Bronchial epithelial cell (primary cell): ENCODE data around the gene CIROP. TPM values are rescaled to one million over a fixed set of nuclear protein-coding genes. Genes with fewer than 3 reads are reported as not detected.

Experiments
- DNase-seq: peaks from one replicate; pipeline ENCODE4 v3.0.0-alpha.2; 2010; ENCODE audit warnings: low read depth
- FAIRE-seq: peaks from 2 replicates; lab custom pipeline; 2011; peaks lifted over from hg19 to GRCh38; lab: Jason Lieb, UNC
- H3K27me3 ChIP-seq: 2 replicates; pipeline ENCODE4 v1.5.1; 2011; ENCODE audit warnings: low read length; ENCODE audit not compliant: control insufficient read depth, insufficient read depth
- H3K36me3 ChIP-seq: 2 replicates; pipeline ENCODE4 v1.5.1; 2011; ENCODE audit warnings: low read length; ENCODE audit not compliant: control insufficient read depth, insufficient read depth
- H3K4me3 ChIP-seq: 2 replicates; pipeline ENCODE4 v1.5.1; 2011; ENCODE audit warnings: mild to moderate bottlenecking, low read depth, low read length, control low read depth
- total RNA-seq: library from RNA; depleted of rRNA; stranded (reverse); fragments of >200 nt; gene quantifications from 2 replicates; pipeline ENCODE4 v1.2.1, GENCODE V29; 2014
- TF ChIP-seq, protein P1 (sequence below): IDR thresholded peaks from 2 replicates; pipeline ENCODE4 v1.5.1; 2011; ENCODE audit warnings: mild to moderate bottlenecking, moderate library complexity, low read length, control low read depth, inconsistent platforms; ENCODE audit not compliant: insufficient read depth, severe bottlenecking

CIROP gene, protein sequence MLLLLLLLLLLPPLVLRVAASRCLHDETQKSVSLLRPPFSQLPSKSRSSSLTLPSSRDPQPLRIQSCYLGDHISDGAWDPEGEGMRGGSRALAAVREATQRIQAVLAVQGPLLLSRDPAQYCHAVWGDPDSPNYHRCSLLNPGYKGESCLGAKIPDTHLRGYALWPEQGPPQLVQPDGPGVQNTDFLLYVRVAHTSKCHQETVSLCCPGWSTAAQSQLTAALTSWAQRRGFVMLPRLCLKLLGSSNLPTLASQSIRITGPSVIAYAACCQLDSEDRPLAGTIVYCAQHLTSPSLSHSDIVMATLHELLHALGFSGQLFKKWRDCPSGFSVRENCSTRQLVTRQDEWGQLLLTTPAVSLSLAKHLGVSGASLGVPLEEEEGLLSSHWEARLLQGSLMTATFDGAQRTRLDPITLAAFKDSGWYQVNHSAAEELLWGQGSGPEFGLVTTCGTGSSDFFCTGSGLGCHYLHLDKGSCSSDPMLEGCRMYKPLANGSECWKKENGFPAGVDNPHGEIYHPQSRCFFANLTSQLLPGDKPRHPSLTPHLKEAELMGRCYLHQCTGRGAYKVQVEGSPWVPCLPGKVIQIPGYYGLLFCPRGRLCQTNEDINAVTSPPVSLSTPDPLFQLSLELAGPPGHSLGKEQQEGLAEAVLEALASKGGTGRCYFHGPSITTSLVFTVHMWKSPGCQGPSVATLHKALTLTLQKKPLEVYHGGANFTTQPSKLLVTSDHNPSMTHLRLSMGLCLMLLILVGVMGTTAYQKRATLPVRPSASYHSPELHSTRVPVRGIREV
- total RNA-seq = not detected in 2 replicates

GRCh38 chr14:23104591-23105347 lies at the start of gene CIROP:
Gene CIROP (minus strand): TSS chr14:23104989. CDS start chr14:23104920, 69 bp downstream.
- TF ChIP-seq, protein P1, sequence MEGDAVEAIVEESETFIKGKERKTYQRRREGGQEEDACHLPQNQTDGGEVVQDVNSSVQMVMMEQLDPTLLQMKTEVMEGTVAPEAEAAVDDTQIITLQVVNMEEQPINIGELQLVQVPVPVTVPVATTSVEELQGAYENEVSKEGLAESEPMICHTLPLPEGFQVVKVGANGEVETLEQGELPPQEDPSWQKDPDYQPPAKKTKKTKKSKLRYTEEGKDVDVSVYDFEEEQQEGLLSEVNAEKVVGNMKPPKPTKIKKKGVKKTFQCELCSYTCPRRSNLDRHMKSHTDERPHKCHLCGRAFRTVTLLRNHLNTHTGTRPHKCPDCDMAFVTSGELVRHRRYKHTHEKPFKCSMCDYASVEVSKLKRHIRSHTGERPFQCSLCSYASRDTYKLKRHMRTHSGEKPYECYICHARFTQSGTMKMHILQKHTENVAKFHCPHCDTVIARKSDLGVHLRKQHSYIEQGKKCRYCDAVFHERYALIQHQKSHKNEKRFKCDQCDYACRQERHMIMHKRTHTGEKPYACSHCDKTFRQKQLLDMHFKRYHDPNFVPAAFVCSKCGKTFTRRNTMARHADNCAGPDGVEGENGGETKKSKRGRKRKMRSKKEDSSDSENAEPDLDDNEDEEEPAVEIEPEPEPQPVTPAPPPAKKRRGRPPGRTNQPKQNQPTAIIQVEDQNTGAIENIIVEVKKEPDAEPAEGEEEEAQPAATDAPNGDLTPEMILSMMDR = no peak
- no peak within 1 kb of the TSS for H3K4me3 ChIP-seq
- no peaks in the 10 kb centered on the region for H3K36me3 ChIP-seq
- no peaks in the 10 kb centered on the region for H3K27me3 ChIP-seq
- no peak for FAIRE-seq
- no peak for DNase-seq

GRCh38 chr14:23153851-23154796 lies 49.3 kb upstream of the CIROP start:
- TF ChIP-seq, protein P1 = no peak
- Histone ChIP-seq H3K27me3 (no peaks in the 10 kb centered on the region), H3K36me3 (no peaks in the 10 kb centered on the region), H3K4me3 (peak overlapping the region; percentile 18)
- peak; percentile 81 for DNase-seq
- no peak for FAIRE-seq

- TF ChIP-seq, protein P1 = no peak
- Histone ChIP-seq H3K36me3 (no peaks in the 10 kb centered on the region), H3K27me3 (no peaks in the 10 kb centered on the region), H3K4me3 (no peak overlapping the region)
- FAIRE-seq = no peak
- no peak for DNase-seq
Observed at GRCh38 chr14:23151342-23151741, 46.6 kb upstream of the CIROP start.

DNA sequence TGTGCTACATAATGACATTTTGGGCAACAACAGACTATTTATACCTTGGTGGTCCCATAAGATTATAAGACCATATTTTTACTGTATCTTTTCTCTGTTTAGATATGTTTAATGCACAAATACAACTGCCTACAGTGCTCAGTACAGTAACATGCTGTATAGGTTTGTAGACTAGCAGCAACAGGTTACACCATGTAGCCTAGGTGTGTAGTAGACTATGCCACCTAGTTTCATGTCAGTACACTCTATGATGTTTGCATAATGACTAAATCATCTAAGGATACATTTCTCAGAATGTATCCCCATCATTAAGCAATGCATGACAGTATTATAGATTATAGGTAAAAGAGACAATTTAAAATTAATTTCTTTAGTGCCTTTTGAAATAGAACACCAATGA lies 45.0 kb upstream of the CIROP start:
- DNase-seq (peak; percentile 90), FAIRE-seq (no peak)
- no peak overlapping the region for H3K4me3 ChIP-seq
- H3K36me3 ChIP-seq = no peaks in the 10 kb centered on the region
- no peaks in the 10 kb centered on the region for H3K27me3 ChIP-seq
- TF ChIP-seq, protein P1 = no peak
